ENCODE measurements around the gene FNDC8. TPM values are rescaled to one million over a fixed set of nuclear protein-coding genes. Genes with fewer than 3 reads are reported as not detected.

The FNDC8 gene
- total and polyA plus RNA-seq, 2 experiments from 2014 or later: not detected

GRCh38 chr17:35074711-35075707 is 46.4 kb upstream of the FNDC8 start:
- Histone ChIP-seq H3K36me3 (replicated peaks; ENCODE audit: insufficient read depth, low read depth) (no peaks in the 10 kb centered on the region), H3K27me3 (no peaks in the 10 kb centered on the region), H3K4me3 (peak overlapping the region; percentile 17), H3K4me2 (peak overlapping the region; percentile 61), H3K9me3 (ENCODE audit: low read depth) (no peaks in the 10 kb centered on the region), H3K79me2 (peaks cover 87% of the 10 kb centered on the region), H2AFZ (no peak overlapping the region), H3K4me1 (ENCODE audit: insufficient read depth) (peaks cover 17% of the 10 kb centered on the region), H3K27ac (peak overlapping the region; percentile 0), H3K9me2 (replicated peaks; ENCODE audit: insufficient read depth) (no peaks in the 10 kb centered on the region), H4K20me1 (ENCODE audit: insufficient read depth, poor library complexity, severe bottlenecking) (peaks cover 15% of the 10 kb centered on the region)
- DNase-seq (ENCODE audit: low spot score): no peak
- TF ChIP-seq EZH2phosphoT487 (IDR thresholded peaks at IDR 0.05; ENCODE audit: low read depth, severe bottlenecking, unreplicated experiment) (no peak), CTCF (IDR thresholded peaks at IDR 0.05; ENCODE audit: poor library complexity) (no peak), EZH2 (IDR thresholded peaks at IDR 0.05; ENCODE audit: borderline replicate concordance) (no peak)
- WGBS (ENCODE audit: low lambda C conversion rate, missing lambda C conversion rate): 68% methylated on average over 2 of the region's 2 CpGs

GRCh38 chr17:35076874-35077273 is 44.5 kb upstream of the FNDC8 start:
- no peak for TF ChIP-seq EZH2phosphoT487 (IDR thresholded peaks at IDR 0.05; ENCODE audit: low read depth, severe bottlenecking, unreplicated experiment)
- TF ChIP-seq EZH2 (IDR thresholded peaks at IDR 0.05; ENCODE audit: borderline replicate concordance): no peak
- no peak for TF ChIP-seq CTCF (IDR thresholded peaks at IDR 0.05; ENCODE audit: poor library complexity)
- no peak overlapping the region for H2AFZ ChIP-seq
- peaks cover 21% of the 10 kb centered on the region for H3K4me1 ChIP-seq (ENCODE audit: insufficient read depth)
- 94% methylated on average over 1 of the region's 1 CpG for WGBS (ENCODE audit: low lambda C conversion rate, missing lambda C conversion rate)
- H4K20me1 ChIP-seq (ENCODE audit: insufficient read depth, poor library complexity, severe bottlenecking): peaks cover 15% of the 10 kb centered on the region
- no peak overlapping the region for H3K4me3 ChIP-seq
- H3K9me2 ChIP-seq (replicated peaks; ENCODE audit: insufficient read depth): no peaks in the 10 kb centered on the region
- H3K9me3 ChIP-seq (ENCODE audit: low read depth): no peaks in the 10 kb centered on the region
- DNase-seq (ENCODE audit: low spot score): no peak
- H3K27me3 ChIP-seq: no peaks in the 10 kb centered on the region
- peaks cover 84% of the 10 kb centered on the region for H3K79me2 ChIP-seq
- H3K4me2 ChIP-seq: no peak overlapping the region
- no peak overlapping the region for H3K27ac ChIP-seq
- H3K36me3 ChIP-seq (replicated peaks; ENCODE audit: insufficient read depth, low read depth): no peaks in the 10 kb centered on the region

- H3K4me1 ChIP-seq (ENCODE audit: insufficient read depth): peaks cover 17% of the 10 kb centered on the region
- TF ChIP-seq EZH2phosphoT487 (IDR thresholded peaks at IDR 0.05; ENCODE audit: low read depth, severe bottlenecking, unreplicated experiment): no peak
- no peak for TF ChIP-seq EZH2 (IDR thresholded peaks at IDR 0.05; ENCODE audit: borderline replicate concordance)
- TF ChIP-seq CTCF (IDR thresholded peaks at IDR 0.05; ENCODE audit: poor library complexity): no peak
- peaks cover 12% of the 10 kb centered on the region for H4K20me1 ChIP-seq (ENCODE audit: insufficient read depth, poor library complexity, severe bottlenecking)
- H3K36me3 ChIP-seq (replicated peaks; ENCODE audit: insufficient read depth, low read depth): no peaks in the 10 kb centered on the region
- H3K27ac ChIP-seq: peak overlapping the region; percentile 54
- H3K4me2 ChIP-seq: no peak overlapping the region
- no peaks in the 10 kb centered on the region for H3K9me2 ChIP-seq (replicated peaks; ENCODE audit: insufficient read depth)
- no peaks in the 10 kb centered on the region for H3K27me3 ChIP-seq
- no peak overlapping the region for H2AFZ ChIP-seq
- H3K79me2 ChIP-seq: peaks cover 86% of the 10 kb centered on the region
- peak; percentile 51 for DNase-seq (ENCODE audit: low spot score)
- no peak overlapping the region for H3K4me3 ChIP-seq
- 96% methylated on average over 1 of the region's 1 CpG for WGBS (ENCODE audit: low lambda C conversion rate, missing lambda C conversion rate)
- H3K9me3 ChIP-seq (ENCODE audit: low read depth): no peaks in the 10 kb centered on the region
These were observed 41.6 kb upstream of the FNDC8 start for GRCh38 chr17:35079547-35080423.

All from hepatocyte (in vitro differentiated cells).